Measurements from ENCODE around the gene SPATS1.
"Not testable (repeated sequence)": the region's sequence is repeated elsewhere in the genome, so short reads cannot be mapped to it uniquely, and the experiment has no call there.

SPATS1 gene

GRCh38 chr6:44346818-44347217 lies 4.4 kb downstream of the SPATS1 start:
- DNase-seq = not testable (repeated sequence)

- DNase-seq = no peak
Measured at GRCh38 chr6:44349904-44350649, 7.6 kb downstream of the SPATS1 start.

- DNase-seq = not testable (repeated sequence)
Measured at GRCh38 chr6:44350650-44350994, 8.2 kb downstream of the SPATS1 start.

GRCh38 chr6:44352259-44352658 lies 9.8 kb downstream of the SPATS1 start:
- DNase-seq = no peak

- no peak for DNase-seq
Measured at GRCh38 chr6:44353336-44353735, 10.9 kb downstream of the SPATS1 start.

- no peak for DNase-seq
Measured at GRCh38 chr6:44355640-44356039, 13.2 kb downstream of the SPATS1 start.

- DNase-seq = no peak
Measured at GRCh38 chr6:44356487-44356886, 14.0 kb downstream of the SPATS1 start.

GRCh38 chr6:44359973-44360372 lies 17.5 kb downstream of the SPATS1 start:
- DNase-seq = no peak

- no peak for DNase-seq
Measured at GRCh38 chr6:44361947-44362346, 19.5 kb downstream of the SPATS1 start.

- no peak for DNase-seq
Measured at GRCh38 chr6:44363377-44363926, 21.0 kb downstream of the SPATS1 start.

GRCh38 chr6:44366781-44367180 lies 24.3 kb downstream of the SPATS1 start:
- no peak for DNase-seq

GRCh38 chr6:44367681-44368080 lies 25.2 kb downstream of the SPATS1 start:
- no peak for DNase-seq

- DNase-seq = no peak
Measured at GRCh38 chr6:44373051-44373450, 30.6 kb downstream of the SPATS1 start.

GRCh38 chr6:44373787-44374186 lies 31.3 kb downstream of the SPATS1 start:
- DNase-seq = no peak

- no peak for DNase-seq
Measured at GRCh38 chr6:44375071-44375470, 32.6 kb downstream of the SPATS1 start.

- no peak for DNase-seq
Measured at GRCh38 chr6:44377484-44377883, 35.0 kb downstream of the SPATS1 start.

GRCh38 chr6:44377971-44378370 lies 35.5 kb downstream of the SPATS1 start:
- no peak for DNase-seq

- no peak for DNase-seq
Measured at GRCh38 chr6:44381739-44382138, 39.3 kb downstream of the SPATS1 start.

GRCh38 chr6:44386364-44386928 lies 44.0 kb downstream of the SPATS1 start:
- no peak for DNase-seq

- DNase-seq = no peak
Measured at GRCh38 chr6:44386929-44387345, 44.5 kb downstream of the SPATS1 start.

GRCh38 chr6:44387346-44388134 lies 45.1 kb downstream of the SPATS1 start, which contains the start of gene CDC5L:
TSS of gene CDC5L (plus strand) at chr6:44387706. CDS start at chr6:44387824, 118 bp downstream.
- DNase-seq = peak; percentile 94

GRCh38 chr6:44388135-44388487 lies 45.7 kb downstream of the SPATS1 start:
- DNase-seq = peak; percentile 7

GRCh38 chr6:44388887-44389286 lies 46.4 kb downstream of the SPATS1 start:
- no peak for DNase-seq

All from stimulated activated CD4-positive, alpha-beta T cell treated with anti-CD3 and anti-CD28 coated beads, Interleukin-4, amount 100 ng/mL, for 24 hours (primary cell).